ENCODE results near the gene EEPD1. TPM values are rescaled to one million over a fixed set of nuclear protein-coding genes. Genes with fewer than 3 reads are reported as not detected.

The EEPD1 gene
- total RNA-seq, 1 donor: 9.0 TPM

DNA sequence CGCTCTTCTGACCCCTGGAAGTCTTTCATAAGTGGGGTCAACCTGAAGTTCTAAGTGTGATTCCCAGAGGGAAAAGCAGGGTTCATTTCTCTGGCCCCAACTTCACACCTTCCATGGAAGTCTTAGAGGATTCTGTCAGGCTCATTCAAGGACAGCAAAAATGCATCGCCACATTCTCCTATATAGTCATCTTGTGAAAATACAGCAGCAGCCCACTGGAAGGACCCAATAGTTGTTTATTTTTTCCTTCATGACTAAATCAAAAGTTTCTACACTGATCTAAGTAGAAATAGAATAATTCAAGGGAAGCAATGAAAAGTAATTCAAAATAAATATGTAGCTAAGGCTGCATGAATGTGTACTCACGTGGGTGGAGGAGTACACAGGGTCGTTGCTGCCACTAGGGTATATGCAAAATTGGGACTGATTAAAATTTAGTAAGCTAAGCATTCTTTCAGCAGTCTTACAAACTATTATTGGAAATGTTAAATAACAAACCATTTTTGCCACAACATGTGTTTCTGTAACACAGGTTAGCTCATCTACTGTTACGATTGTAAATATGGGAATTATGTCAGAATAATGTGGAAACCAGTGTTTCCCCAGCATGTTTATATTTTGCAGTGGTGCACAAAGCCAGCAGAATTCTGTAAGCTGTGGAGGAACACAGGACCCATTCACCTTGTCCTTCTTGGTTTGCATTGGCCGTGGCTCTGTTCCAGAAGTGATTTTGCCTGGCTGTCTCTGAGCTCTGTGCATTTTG lies 33.5 kb downstream of the EEPD1 start:
- H3K27ac ChIP-seq (ENCODE audit: low read depth, low read length): no peak overlapping the region

GRCh38 chr7:36188266-36188665 lies 35.2 kb downstream of the EEPD1 start:
- DNase-seq (ENCODE audit: insufficient read length, low spot score, missing footprints): no peak
- Histone ChIP-seq H3K4me1 (ENCODE audit: insufficient read depth, low read length) (peaks cover 9% of the 10 kb centered on the region), H3K27ac (ENCODE audit: low read depth, low read length) (no peak overlapping the region), H2AFZ (ENCODE audit: low read length) (no peak overlapping the region), H3K79me2 (ENCODE audit: insufficient read depth, low read length) (no peaks in the 10 kb centered on the region), H3K4me2 (ENCODE audit: insufficient read depth, low read length) (no peak overlapping the region), H3K27me3 (ENCODE audit: insufficient read depth, low read length) (no peaks in the 10 kb centered on the region), H4K20me1 (ENCODE audit: insufficient read depth, low read length) (no peaks in the 10 kb centered on the region), H3K9me3 (ENCODE audit: low read depth, low read length) (no peaks in the 10 kb centered on the region), H3K4me3 (ENCODE audit: insufficient read depth, low read length) (no peak overlapping the region), H3K36me3 (ENCODE audit: insufficient read depth, low read length) (no peaks in the 10 kb centered on the region)
- TF ChIP-seq CTCF (IDR thresholded peaks at IDR 0.05; ENCODE audit: extremely low read depth, low read depth, low read length): no peak

More for the DNA sequence above, 33.5 kb downstream of the EEPD1 start:
- Histone ChIP-seq H3K79me2 (ENCODE audit: insufficient read depth, low read length) (no peaks in the 10 kb centered on the region), H3K4me2 (ENCODE audit: insufficient read depth, low read length) (no peak overlapping the region), H3K9me3 (ENCODE audit: low read depth, low read length) (no peaks in the 10 kb centered on the region), H4K20me1 (ENCODE audit: insufficient read depth, low read length) (no peaks in the 10 kb centered on the region), H3K4me1 (ENCODE audit: insufficient read depth, low read length) (no peaks in the 10 kb centered on the region), H2AFZ (ENCODE audit: low read length) (no peak overlapping the region), H3K4me3 (ENCODE audit: insufficient read depth, low read length) (no peak overlapping the region), H3K27me3 (ENCODE audit: insufficient read depth, low read length) (no peaks in the 10 kb centered on the region), H3K36me3 (ENCODE audit: insufficient read depth, low read length) (no peaks in the 10 kb centered on the region)
- no peak for DNase-seq (ENCODE audit: insufficient read length, low spot score, missing footprints)
- no peak for TF ChIP-seq CTCF (IDR thresholded peaks at IDR 0.05; ENCODE audit: extremely low read depth, low read depth, low read length)

DNA sequence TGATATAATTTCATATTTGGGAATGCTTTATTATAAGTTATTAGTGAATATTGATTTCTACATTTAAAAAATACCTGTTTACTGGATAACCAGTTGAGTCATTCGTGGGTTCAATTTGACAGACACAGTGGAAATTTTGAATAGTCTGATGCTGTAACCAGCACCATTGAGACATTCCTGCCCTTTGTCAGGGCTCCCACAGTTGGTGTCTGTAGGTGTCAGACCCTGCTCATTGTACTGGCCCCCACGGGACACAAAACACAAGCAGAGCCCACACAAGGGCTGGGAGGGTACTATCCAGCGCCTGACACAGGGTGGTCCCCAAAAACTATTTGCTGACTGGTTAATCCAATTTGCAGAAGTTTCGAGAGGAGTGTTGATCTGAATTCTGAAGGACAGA lies 35.9 kb downstream of the EEPD1 start:
- Histone ChIP-seq H3K9me3 (ENCODE audit: low read depth, low read length) (no peaks in the 10 kb centered on the region), H3K27me3 (ENCODE audit: insufficient read depth, low read length) (no peaks in the 10 kb centered on the region)

More for the DNA sequence above, 35.9 kb downstream of the EEPD1 start:
- Histone ChIP-seq H3K36me3 (ENCODE audit: insufficient read depth, low read length) (no peaks in the 10 kb centered on the region), H3K4me2 (ENCODE audit: insufficient read depth, low read length) (no peak overlapping the region), H4K20me1 (ENCODE audit: insufficient read depth, low read length) (no peaks in the 10 kb centered on the region), H3K4me3 (ENCODE audit: insufficient read depth, low read length) (no peak overlapping the region), H2AFZ (ENCODE audit: low read length) (no peak overlapping the region), H3K27ac (ENCODE audit: low read depth, low read length) (no peak overlapping the region), H3K4me1 (ENCODE audit: insufficient read depth, low read length) (peaks cover 9% of the 10 kb centered on the region), H3K79me2 (ENCODE audit: insufficient read depth, low read length) (no peaks in the 10 kb centered on the region)
- DNase-seq (ENCODE audit: insufficient read length, low spot score, missing footprints): no peak
- TF ChIP-seq CTCF (IDR thresholded peaks at IDR 0.05; ENCODE audit: extremely low read depth, low read depth, low read length): no peak
